C4-2B (cell line): ENCODE results near the gene APLP1.

Source experiments
- CTCF ChIP-seq: fragments of 450-650 bp; conservative IDR thresholded peaks from 2 replicates; pipeline ENCODE4 v1.5.1; 2017; ENCODE audit warnings: mild to moderate bottlenecking
- ZFX ChIP-seq: fragments of 450-650 bp; IDR thresholded peaks from 2 replicates; pipeline ENCODE4 v1.6.1; 2017

GRCh38 chr19:35901055-35901644, 32.8 kb downstream of the APLP1 start:
- TF ChIP-seq CTCF (no peak), ZFX (no peak)
